Activated T-helper 17 cell treated with anti-CD3 and anti-CD28 coated beads, Interleukin-2, amount 50 U/mL, for 72 hours (primary cell): ENCODE data around the gene SLC2A13. TPM values are rescaled to one million over a fixed set of nuclear protein-coding genes. Genes with fewer than 3 reads are reported as not detected.

Experiments
- ATAC-seq: fragments of 150-1000 bp; cut with Tn5 transposase; replicated peaks from 2 replicates; pipeline ENCODE4 v1.10.0; 2021; ENCODE audit warnings: mild to moderate bottlenecking, moderate library complexity
- H3K27ac Mint-ChIP-seq: one replicate; pipeline ENCODE4 v1.8.0; 2022; ENCODE audit warnings: mixed read lengths
- H3K27me3 Mint-ChIP-seq: one replicate; pipeline ENCODE4 v1.8.0; 2022; ENCODE audit warnings: mixed read lengths
- H3K36me3 Mint-ChIP-seq: one replicate; pipeline ENCODE4 v1.8.0; 2022; ENCODE audit warnings: low read depth, mild to moderate bottlenecking, mixed read lengths
- H3K4me1 Mint-ChIP-seq: one replicate; pipeline ENCODE4 v1.8.0; 2022; ENCODE audit warnings: mixed read lengths
- H3K4me3 Mint-ChIP-seq: one replicate; pipeline ENCODE4 v1.8.0; 2022; ENCODE audit warnings: mild to moderate bottlenecking, mixed read lengths
- H3K9me3 Mint-ChIP-seq: one replicate; pipeline ENCODE4 v1.8.0; 2022; ENCODE audit warnings: mixed read lengths
- total RNA-seq, 2 donors: library from RNA; stranded (reverse); gene quantifications; one replicate each; pipeline ENCODE4 v1.2.3, GENCODE V29; 2022

SLC2A13 gene
- total RNA-seq, 2 donors from 2014 or later: 3.3 to 6.0 TPM

GRCh38 chr12:40012711-40013110, 93.2 kb downstream of the SLC2A13 start:
- Mint-ChIP-seq H3K27me3 (no peaks in the 10 kb centered on the region), H3K4me3 (no peak overlapping the region), H3K27ac (no peak overlapping the region), H3K4me1 (peaks cover 15% of the 10 kb centered on the region), H3K36me3 (no peaks in the 10 kb centered on the region), H3K9me3 (no peaks in the 10 kb centered on the region)
- ATAC-seq: no peak

DNA sequence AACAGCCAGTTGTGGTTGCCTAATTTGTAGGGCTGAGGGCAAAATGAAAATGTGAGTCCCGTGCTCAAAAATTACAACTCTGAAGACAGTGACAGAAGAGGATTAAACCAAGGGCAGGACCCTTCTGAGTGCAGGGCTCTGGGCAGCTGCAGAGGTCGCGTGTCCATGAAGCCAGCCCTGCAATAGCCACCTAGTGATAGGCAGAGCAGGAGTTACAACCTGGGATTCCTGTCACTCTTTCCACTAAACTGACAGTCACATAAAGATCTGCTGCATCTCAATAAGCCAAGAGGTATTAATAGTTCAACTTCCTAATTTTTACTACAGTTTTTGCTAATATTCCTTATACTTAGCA, 94.1 kb downstream of the SLC2A13 start:
- H3K27me3 Mint-ChIP-seq: no peaks in the 10 kb centered on the region
- no peaks in the 10 kb centered on the region for H3K36me3 Mint-ChIP-seq
- no peak overlapping the region for H3K27ac Mint-ChIP-seq
- H3K4me3 Mint-ChIP-seq: peak overlapping the region; percentile 56
- no peaks in the 10 kb centered on the region for H3K9me3 Mint-ChIP-seq
- peaks cover 12% of the 10 kb centered on the region for H3K4me1 Mint-ChIP-seq
- no peak for ATAC-seq

DNA sequence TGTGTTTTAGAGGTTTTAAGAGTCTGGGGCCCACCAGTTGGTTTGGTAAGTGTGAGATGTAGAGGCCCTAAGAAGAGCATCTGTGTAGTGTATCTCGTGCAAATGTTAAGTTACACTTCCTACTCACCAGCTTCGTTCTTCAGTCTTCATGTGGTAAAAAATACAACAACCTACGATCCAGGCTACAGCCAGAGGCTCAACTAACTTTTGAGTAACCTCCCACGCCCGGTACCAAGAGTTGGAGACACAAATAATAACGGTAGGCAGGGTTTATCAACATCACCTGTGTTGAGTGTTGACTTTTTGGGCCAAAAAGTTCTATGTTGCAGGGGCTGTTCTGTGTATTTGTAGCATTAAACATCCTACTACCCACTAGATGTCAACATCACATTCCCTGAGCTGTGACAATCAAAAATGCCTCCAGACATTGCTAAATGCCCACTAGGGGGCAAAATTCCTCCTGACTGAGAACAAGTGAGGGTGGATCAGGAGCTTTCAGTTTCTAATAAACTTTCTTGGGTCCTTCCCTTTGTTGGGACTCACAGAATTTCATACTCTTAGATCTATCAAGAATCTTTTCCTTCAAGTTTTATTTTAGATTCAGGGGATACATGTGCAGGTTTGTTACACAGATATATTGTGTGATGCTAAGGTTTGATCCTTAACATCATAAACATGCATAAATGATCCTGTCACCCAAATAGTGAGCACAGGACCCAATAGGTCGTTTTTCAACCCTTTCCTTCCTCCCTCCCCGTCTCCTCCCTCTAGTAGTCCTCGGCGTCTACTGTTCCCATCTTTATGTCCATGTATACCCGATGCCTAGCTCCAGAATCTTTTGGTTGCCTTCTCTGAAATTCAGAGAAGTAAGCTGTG, 94.7 kb downstream of the SLC2A13 start:
- H3K4me3 Mint-ChIP-seq: peak overlapping the region; percentile 56

DNA sequence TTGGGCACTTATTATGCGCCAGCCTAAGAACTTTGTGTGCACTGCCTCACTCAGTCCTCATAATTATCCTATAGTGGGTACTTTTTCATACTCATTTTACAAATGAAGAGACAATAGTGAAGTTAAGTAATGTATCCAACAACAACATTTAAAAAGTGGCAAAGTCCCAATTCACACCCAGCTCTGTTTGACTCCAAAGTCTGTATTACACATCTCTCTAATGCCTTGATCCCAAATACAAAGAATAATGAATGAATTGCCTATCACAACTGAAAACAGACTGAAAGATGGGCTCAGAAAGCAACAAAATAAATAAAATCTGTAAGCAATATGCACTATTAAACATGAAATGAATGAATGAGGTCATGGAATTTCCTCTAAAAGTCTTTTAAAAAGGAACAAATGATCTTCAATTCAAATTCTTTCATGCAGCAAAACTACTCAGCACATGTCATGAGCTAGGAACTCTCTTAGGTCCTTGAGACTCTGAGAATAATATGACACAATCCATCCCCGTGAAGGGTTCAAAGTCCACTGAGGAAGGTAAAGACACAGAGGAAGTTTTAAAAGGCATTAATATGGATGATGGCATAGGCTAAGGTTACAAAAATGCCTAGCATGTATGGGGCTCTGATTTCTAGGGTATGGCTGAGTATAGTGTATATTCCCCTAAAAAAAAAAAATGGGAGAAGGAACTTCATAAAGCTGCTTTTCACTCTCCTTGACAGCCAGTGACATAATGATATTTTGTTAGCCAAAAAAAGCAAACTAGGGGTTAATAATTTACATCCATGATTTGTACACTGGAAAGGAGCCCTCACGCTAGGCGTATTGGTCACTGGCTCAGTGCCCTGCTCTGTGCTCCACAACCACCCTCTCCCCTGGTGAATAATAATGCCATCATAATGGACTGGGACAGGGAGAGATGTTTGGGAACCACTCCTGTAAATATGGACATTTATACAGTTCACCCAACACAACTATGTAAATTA, 103.4 kb downstream of the SLC2A13 start:
- Mint-ChIP-seq H3K27ac (no peak overlapping the region), H3K9me3 (peaks cover 16% of the 10 kb centered on the region), H3K27me3 (no peaks in the 10 kb centered on the region), H3K4me1 (no peaks in the 10 kb centered on the region), H3K36me3 (no peaks in the 10 kb centered on the region), H3K4me3 (no peak overlapping the region)
- no peak for ATAC-seq

More for the DNA sequence above, 94.7 kb downstream of the SLC2A13 start:
- peak; percentile 83 for ATAC-seq
- Mint-ChIP-seq H3K27ac (no peak overlapping the region), H3K9me3 (no peaks in the 10 kb centered on the region), H3K27me3 (no peaks in the 10 kb centered on the region), H3K36me3 (no peaks in the 10 kb centered on the region), H3K4me1 (peaks cover 11% of the 10 kb centered on the region)

GRCh38 chr12:40001406-40001805, 104.5 kb downstream of the SLC2A13 start:
- no peaks in the 10 kb centered on the region for H3K4me1 Mint-ChIP-seq
- no peaks in the 10 kb centered on the region for H3K27me3 Mint-ChIP-seq
- H3K27ac Mint-ChIP-seq: no peak overlapping the region
- H3K4me3 Mint-ChIP-seq: no peak overlapping the region
- H3K36me3 Mint-ChIP-seq: peaks cover 6% of the 10 kb centered on the region
- peaks cover 16% of the 10 kb centered on the region for H3K9me3 Mint-ChIP-seq
- no peak for ATAC-seq

GRCh38 chr12:40000884-40001283, 105.0 kb downstream of the SLC2A13 start:
- Mint-ChIP-seq H3K36me3 (peaks cover 6% of the 10 kb centered on the region), H3K27me3 (no peaks in the 10 kb centered on the region), H3K4me3 (no peak overlapping the region), H3K9me3 (peaks cover 16% of the 10 kb centered on the region), H3K4me1 (no peaks in the 10 kb centered on the region), H3K27ac (no peak overlapping the region)
- ATAC-seq: no peak

DNA sequence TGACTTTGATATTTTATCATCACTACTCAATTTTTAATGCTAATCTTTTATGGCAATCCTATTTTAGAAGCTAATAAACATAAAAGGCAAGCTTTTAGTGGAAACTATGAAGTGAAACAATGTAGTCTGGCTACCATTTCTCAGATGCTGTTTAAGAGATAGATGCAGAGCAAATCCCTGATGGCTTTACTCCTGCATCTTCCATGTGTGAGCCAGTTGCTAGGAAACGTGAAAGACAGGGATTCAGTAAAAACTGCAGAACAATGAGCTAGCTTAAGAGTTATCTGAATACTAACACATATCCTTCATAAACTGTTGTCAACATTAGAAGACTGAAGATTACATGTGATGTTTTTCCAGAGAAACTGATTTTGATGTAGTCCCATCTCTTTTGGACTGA, 112.6 kb downstream of the SLC2A13 start:
- no peak overlapping the region for H3K27ac Mint-ChIP-seq
- H3K4me1 Mint-ChIP-seq: no peaks in the 10 kb centered on the region
- ATAC-seq: no peak
- peaks cover 6% of the 10 kb centered on the region for H3K36me3 Mint-ChIP-seq
- H3K4me3 Mint-ChIP-seq: no peak overlapping the region
- H3K9me3 Mint-ChIP-seq: no peaks in the 10 kb centered on the region
- no peaks in the 10 kb centered on the region for H3K27me3 Mint-ChIP-seq

DNA sequence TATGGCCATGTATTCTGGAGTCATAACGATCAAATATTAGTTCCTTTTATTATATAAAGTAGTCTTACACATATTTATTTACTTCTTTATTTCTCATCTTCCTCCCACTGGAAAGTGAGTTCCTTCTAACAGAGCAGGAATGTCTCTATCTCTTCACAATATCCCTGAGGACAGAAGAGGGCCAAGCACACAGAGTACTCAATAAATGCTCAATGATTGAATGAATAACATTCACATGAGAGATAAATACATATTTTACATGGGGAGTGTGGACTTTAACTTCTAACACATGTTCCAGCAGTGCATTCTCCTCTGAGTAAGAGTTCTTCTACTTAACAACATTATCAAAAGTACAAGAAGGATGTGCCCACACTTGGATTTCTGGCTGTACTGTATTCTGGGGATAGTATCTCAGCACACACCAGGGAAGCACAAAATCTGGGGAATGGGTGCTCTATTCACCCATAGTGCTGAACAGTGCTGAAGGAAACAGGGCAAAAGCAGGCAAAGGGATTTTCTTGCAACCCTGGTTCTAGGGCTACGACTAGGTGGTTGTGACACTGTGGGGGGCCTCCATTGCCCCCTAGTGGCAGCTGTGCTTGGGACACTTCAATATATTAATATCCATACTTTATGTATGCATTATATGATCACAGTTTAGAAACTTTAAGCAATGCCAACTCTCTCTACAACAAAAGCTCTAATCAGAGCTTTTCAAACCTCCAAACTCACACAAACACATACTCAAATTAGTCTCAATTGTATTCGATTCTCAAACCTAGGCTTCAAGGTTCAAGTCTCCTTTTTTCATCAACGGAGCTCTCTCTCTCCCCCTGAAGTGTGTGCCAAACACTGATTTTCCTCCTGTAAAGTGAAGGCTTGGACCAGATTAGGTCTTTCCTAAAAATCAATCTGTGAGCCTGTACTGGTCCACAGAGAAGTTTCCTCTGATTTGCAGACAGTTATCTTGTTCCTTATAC, 115.5 kb downstream of the SLC2A13 start:
- Mint-ChIP-seq H3K4me1 (no peaks in the 10 kb centered on the region), H3K27ac (no peak overlapping the region), H3K36me3 (no peaks in the 10 kb centered on the region), H3K9me3 (no peaks in the 10 kb centered on the region), H3K4me3 (no peak overlapping the region), H3K27me3 (no peaks in the 10 kb centered on the region)
- ATAC-seq: peak; percentile 71

GRCh38 chr12:39989501-39989900, 116.4 kb downstream of the SLC2A13 start:
- no peak for ATAC-seq
- Mint-ChIP-seq H3K4me1 (no peaks in the 10 kb centered on the region), H3K4me3 (no peak overlapping the region), H3K36me3 (no peaks in the 10 kb centered on the region), H3K9me3 (no peaks in the 10 kb centered on the region), H3K27me3 (no peaks in the 10 kb centered on the region), H3K27ac (no peak overlapping the region)

GRCh38 chr12:39988574-39988973, 117.3 kb downstream of the SLC2A13 start:
- Mint-ChIP-seq H3K36me3 (no peaks in the 10 kb centered on the region), H3K9me3 (no peaks in the 10 kb centered on the region), H3K4me1 (no peaks in the 10 kb centered on the region), H3K27ac (no peak overlapping the region), H3K27me3 (no peaks in the 10 kb centered on the region), H3K4me3 (no peak overlapping the region)
- ATAC-seq: no peak

- Mint-ChIP-seq H3K36me3 (no peaks in the 10 kb centered on the region), H3K4me3 (no peak overlapping the region), H3K27me3 (no peaks in the 10 kb centered on the region), H3K4me1 (no peaks in the 10 kb centered on the region), H3K27ac (no peak overlapping the region), H3K9me3 (no peaks in the 10 kb centered on the region)
- no peak for ATAC-seq
These were observed 119.2 kb downstream of the SLC2A13 start for GRCh38 chr12:39986674-39987073.

DNA sequence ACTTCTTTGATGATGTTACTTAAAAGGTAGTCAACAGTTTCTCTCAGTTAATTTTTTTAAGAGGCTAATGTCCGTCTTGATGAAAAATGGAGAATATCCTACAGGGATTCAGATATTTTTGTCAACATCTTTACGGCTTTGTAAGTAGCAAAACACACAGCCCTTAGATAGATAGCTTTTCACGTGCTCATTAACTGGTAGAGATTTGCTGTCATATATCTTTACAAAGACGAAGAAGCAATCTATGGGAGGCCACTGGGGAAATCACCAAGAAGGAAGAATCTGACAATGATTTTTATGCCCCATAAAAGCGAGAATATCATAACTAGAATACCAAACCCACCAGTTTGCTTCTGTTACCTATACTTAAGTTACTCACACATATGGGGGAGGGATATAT, 121.2 kb downstream of the SLC2A13 start:
- H3K27ac Mint-ChIP-seq: no peak overlapping the region
- H3K36me3 Mint-ChIP-seq: no peaks in the 10 kb centered on the region
- no peaks in the 10 kb centered on the region for H3K27me3 Mint-ChIP-seq
- no peaks in the 10 kb centered on the region for H3K9me3 Mint-ChIP-seq
- no peaks in the 10 kb centered on the region for H3K4me1 Mint-ChIP-seq
- no peak overlapping the region for H3K4me3 Mint-ChIP-seq
- ATAC-seq: no peak

- Mint-ChIP-seq H3K4me1 (no peaks in the 10 kb centered on the region), H3K9me3 (no peaks in the 10 kb centered on the region), H3K36me3 (no peaks in the 10 kb centered on the region), H3K27me3 (no peaks in the 10 kb centered on the region), H3K4me3 (no peak overlapping the region), H3K27ac (no peak overlapping the region)
- no peak for ATAC-seq
These were observed 130.4 kb downstream of the SLC2A13 start for GRCh38 chr12:39975374-39975918.

- Mint-ChIP-seq H3K4me3 (no peak overlapping the region), H3K9me3 (no peaks in the 10 kb centered on the region), H3K4me1 (no peaks in the 10 kb centered on the region), H3K27ac (no peak overlapping the region), H3K36me3 (no peaks in the 10 kb centered on the region), H3K27me3 (no peaks in the 10 kb centered on the region)
- no peak for ATAC-seq
These were observed 133.8 kb downstream of the SLC2A13 start for GRCh38 chr12:39972119-39972518.
